ENCODE results near the gene UBA52.

DNA sequence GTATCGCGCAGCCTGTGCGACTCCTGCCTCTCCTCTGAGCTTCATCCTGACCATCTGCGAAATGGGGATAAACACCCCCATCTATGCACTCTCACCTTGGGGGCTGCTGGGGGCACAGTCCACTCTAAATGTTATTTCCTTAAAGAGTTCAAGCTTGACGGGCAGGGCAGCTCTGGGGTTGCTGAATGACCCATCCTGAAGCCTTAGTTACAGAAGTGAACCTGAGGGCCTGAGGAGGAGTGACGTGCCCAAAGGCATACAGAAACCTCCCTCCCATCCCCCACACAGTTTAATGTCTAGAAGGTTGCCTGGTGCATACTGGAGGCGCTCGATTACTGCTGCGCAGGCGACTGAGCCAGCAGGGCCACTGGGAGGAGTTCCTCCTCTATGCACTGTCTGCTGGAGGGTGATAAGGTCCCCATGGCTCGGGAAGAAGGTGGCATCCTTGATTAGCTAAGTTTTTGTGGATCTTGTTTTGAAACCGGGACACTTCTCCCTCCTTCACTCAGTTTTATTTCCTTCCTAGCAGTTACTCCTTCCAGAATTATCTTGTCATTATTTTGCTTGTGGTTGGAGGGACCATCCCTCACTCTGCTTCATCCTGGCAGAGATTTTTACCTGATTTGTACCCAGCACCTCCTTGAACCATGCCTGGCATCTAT lies 27.7 kb upstream of the UBA52 start:
- TF ChIP-seq, protein P1, sequence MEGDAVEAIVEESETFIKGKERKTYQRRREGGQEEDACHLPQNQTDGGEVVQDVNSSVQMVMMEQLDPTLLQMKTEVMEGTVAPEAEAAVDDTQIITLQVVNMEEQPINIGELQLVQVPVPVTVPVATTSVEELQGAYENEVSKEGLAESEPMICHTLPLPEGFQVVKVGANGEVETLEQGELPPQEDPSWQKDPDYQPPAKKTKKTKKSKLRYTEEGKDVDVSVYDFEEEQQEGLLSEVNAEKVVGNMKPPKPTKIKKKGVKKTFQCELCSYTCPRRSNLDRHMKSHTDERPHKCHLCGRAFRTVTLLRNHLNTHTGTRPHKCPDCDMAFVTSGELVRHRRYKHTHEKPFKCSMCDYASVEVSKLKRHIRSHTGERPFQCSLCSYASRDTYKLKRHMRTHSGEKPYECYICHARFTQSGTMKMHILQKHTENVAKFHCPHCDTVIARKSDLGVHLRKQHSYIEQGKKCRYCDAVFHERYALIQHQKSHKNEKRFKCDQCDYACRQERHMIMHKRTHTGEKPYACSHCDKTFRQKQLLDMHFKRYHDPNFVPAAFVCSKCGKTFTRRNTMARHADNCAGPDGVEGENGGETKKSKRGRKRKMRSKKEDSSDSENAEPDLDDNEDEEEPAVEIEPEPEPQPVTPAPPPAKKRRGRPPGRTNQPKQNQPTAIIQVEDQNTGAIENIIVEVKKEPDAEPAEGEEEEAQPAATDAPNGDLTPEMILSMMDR (IDR thresholded peaks at IDR 0.05 in 4 of 5, conservative IDR thresholded peaks at IDR 0.05 in 1 of 5), result no peak
- no peak for TF ChIP-seq POLR2A (IDR thresholded peaks at IDR 0.05)

Data from gastrocnemius medialis (tissue), 4 donors.